HG02642 (cell line): ENCODE results near the gene RGP1.

Source experiments
- ATAC-seq: cut with Tn5 transposase; IDR thresholded peaks from one replicate; pipeline ENCODE4 v1.9.1; 2021; ENCODE audit warnings: mild to moderate bottlenecking; ENCODE audit not compliant: unreplicated experiment, poor library complexity

RGP1 gene

GRCh38 chr9:35797311-35798109 lies 48.4 kb downstream of the RGP1 start:
- no peak for ATAC-seq

- no peak for ATAC-seq
Measured at GRCh38 chr9:35798658-35799374, 49.7 kb downstream of the RGP1 start.

GRCh38 chr9:35800530-35800929 lies 51.4 kb downstream of the RGP1 start:
- ATAC-seq, result no peak

DNA sequence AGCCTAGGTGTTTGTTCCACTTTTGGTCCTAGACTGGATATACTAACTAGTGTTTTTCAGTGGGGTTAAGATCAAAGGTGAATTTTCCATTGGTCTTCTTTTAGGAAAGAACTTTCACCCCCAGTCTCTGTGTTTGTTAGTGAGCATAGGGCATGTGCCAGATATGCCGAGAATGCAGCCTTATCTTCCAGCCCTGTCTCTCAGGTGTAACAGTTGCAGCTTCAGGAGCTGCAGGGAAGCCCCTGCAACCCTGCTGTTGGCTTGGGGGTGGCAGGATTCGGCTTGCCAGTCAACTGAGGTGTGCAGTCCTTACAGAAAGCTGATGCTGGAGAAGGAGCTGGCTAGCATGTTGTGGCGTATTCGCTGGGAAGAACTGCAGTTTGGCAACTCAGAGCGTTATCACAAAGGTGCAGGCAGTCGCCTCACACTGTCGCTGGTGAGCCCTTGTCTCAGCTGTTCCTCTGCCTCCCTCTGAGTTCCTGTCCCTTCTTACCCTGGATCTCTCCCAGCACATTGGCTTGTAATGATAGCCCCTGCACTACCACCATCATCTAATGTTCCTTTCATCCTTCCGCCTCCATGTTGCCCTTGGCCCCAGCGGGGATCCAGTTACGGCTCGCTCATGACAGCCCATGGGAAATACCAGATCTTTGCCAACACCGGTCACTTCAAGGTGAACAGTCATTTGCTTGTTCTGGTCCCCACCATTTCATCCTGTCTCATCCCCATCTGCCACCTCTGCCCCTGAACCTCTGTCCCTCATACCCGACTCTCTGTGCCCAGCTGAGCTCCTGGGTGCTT lies 52.4 kb downstream of the RGP1 start:
- no peak for ATAC-seq

- ATAC-seq, result no peak
Measured at GRCh38 chr9:35806101-35806500, 57.0 kb downstream of the RGP1 start.
